K562 (cell line): Measurements from ENCODE around the gene USHBP1. TPM values are rescaled to one million over a fixed set of nuclear protein-coding genes. Genes with fewer than 3 reads are reported as not detected.
A peak's percentile ranks its signal among the peaks of the same experiment; 100 is the strongest.

Experiments used
- ATAC-seq: fragments of 200-7000 bp; cut with Tn5 transposase; 3 replicates; pipeline ENCODE4 v1.9.1; 2020; ENCODE audit warnings: moderate library complexity
- BruUV-seq: library from RNA; stranded (reverse); fragments of 400-500 nt; replicated peaks from 2 replicates; lab custom pipeline; 2021; lab: Mats Ljungman, UMichigan
- CTCF ChIA-PET: fragments of 300-600 bp; formaldehyde crosslinking; extraction: SDS; loops from one replicate; lab custom pipeline; 2021; ENCODE audit warnings: low intra/inter-chr PET ratio; lab: Yijun Ruan, JAX
- POLR2A ChIA-PET: fragments of 300-600, 350-650 bp; sonication (Branson Sonifier 250); formaldehyde crosslinking; extraction: SDS; loops from one replicate; lab custom pipeline; 2021; ENCODE audit warnings: antibody characterized with exemption, inconsistent platforms; lab: Yijun Ruan, JAX
- DNase-seq, 4 experiments: peaks; one replicate each; pipeline versions ENCODE4 v3.0.0 to v3.0.0-alpha.2; 2011 to 2018; ENCODE audit warnings: low spot score in 3 of 4, mixed read lengths in 3 of 4; ENCODE audit errors: extremely low read depth in 1 of 4
- FAIRE-seq: peaks from 2 replicates; lab custom pipeline; 2011; peaks lifted over from hg19 to GRCh38; lab: Jason Lieb, UNC
- H2AFZ ChIP-seq: 2 replicates; pipeline ENCODE4 v1.6.0; 2011; ENCODE audit warnings: low read depth, low read length, control low read depth, inconsistent platforms
- H3K27ac ChIP-seq: fragments of 200-600 bp; 3 replicates; pipeline ENCODE4 v1.8.0; 2011; ENCODE audit warnings: low read depth, mild to moderate bottlenecking, control low read depth, inconsistent platforms, low read length, moderate library complexity, mixed read lengths; ENCODE audit errors: extremely low read depth
- H3K27me3 ChIP-seq, 2 experiments: fragments of 300-600 bp in 1 of 2; 2 replicates in 1 of 2; 3 replicates in 1 of 2; pipeline versions ENCODE4 v1.6.0 to v1.8.0; 2011; ENCODE audit warnings: inconsistent platforms in 2 of 2, low read length in 2 of 2, mild to moderate bottlenecking in 1 of 2, mixed read lengths in 1 of 2, moderate library complexity in 1 of 2; ENCODE audit not compliant: control insufficient read depth in 2 of 2, insufficient read depth in 2 of 2
- H3K36me3 ChIP-seq: fragments of 300-600 bp; 3 replicates; pipeline ENCODE4 v1.8.0; 2011; ENCODE audit warnings: mild to moderate bottlenecking, low read length, inconsistent platforms; ENCODE audit not compliant: control insufficient read depth, insufficient read depth
- H3K4me1 ChIP-seq, 2 experiments: fragments of 200-600 bp in 1 of 2; replicated peaks in 1 of 2; 2 replicates in 1 of 2; 3 replicates in 1 of 2; pipeline versions ENCODE4 v1.5.1 to v1.8.0; 2011; ENCODE audit warnings: inconsistent platforms in 2 of 2, low read length in 2 of 2, mild to moderate bottlenecking in 1 of 2, mixed read lengths in 1 of 2, moderate library complexity in 1 of 2; ENCODE audit not compliant: control insufficient read depth in 2 of 2, insufficient read depth in 2 of 2
- H3K4me2 ChIP-seq: 2 replicates; pipeline ENCODE4 v1.6.1; 2011; ENCODE audit warnings: low read length, control low read depth, inconsistent platforms, mixed read lengths; ENCODE audit not compliant: insufficient read depth
- H3K4me3 ChIP-seq: fragments of 200-600 bp; sonication (generic), shearing (Covaris generic); 2 replicates; pipeline ENCODE4 v1.5.1; 2016; ENCODE audit warnings: control low read depth, inconsistent platforms
- H3K79me2 ChIP-seq: fragments of 200-600 bp; 3 replicates; pipeline ENCODE4 v1.8.0; 2011; ENCODE audit warnings: low read length, inconsistent platforms; ENCODE audit not compliant: control insufficient read depth, insufficient read depth
- H3K9ac ChIP-seq, 2 experiments: 2 replicates each; pipeline versions ENCODE4 v1.6.0 to v1.6.1; 2011; ENCODE audit warnings: low read depth in 2 of 2, low read length in 2 of 2, control low read depth in 1 of 2, inconsistent platforms in 1 of 2, mild to moderate bottlenecking in 1 of 2, mixed read lengths in 1 of 2; ENCODE audit not compliant: insufficient read depth in 1 of 2
- H3K9me1 ChIP-seq: one replicate; pipeline ENCODE4 v1.6.0; 2011; ENCODE audit warnings: inconsistent platforms, mild to moderate bottlenecking, low read length, moderate library complexity; ENCODE audit not compliant: control insufficient read depth, insufficient read depth
- H3K9me3 ChIP-seq: replicated peaks from 2 replicates; pipeline ENCODE4 v1.5.1; 2011; ENCODE audit warnings: low read depth, low read length, inconsistent platforms; ENCODE audit not compliant: control insufficient read depth, insufficient read depth
- H4K20me1 ChIP-seq: replicated peaks from 2 replicates; pipeline ENCODE4 v1.6.1; 2011; ENCODE audit warnings: low read length, inconsistent platforms, mixed read lengths; ENCODE audit not compliant: control insufficient read depth, insufficient read depth
- ARID3A ChIP-seq: IDR thresholded peaks from 2 replicates; pipeline ENCODE4 v1.6.1; 2012; ENCODE audit warnings: low read depth, low read length, improper control_type of control experiment, borderline replicate concordance
- BDP1 ChIP-seq: IDR thresholded peaks from 3 replicates; pipeline ENCODE4 v1.6.1; 2011; ENCODE audit not compliant: insufficient read length, insufficient read depth
- CBX2 ChIP-seq: fragments of 200-600 bp; sonication (generic); IDR thresholded peaks from one replicate; pipeline ENCODE4 v1.6.1; 2012; ENCODE audit warnings: mild to moderate bottlenecking, low read length, inconsistent platforms; ENCODE audit not compliant: insufficient read depth, poor library complexity, severe bottlenecking
- E2F1 ChIP-seq: sonication (generic); formaldehyde crosslinking; IDR thresholded peaks from 2 replicates; pipeline ENCODE4 v1.8.1; 2023; ENCODE audit warnings: mild to moderate bottlenecking, missing genetic modification reagents, moderate library complexity
- HDAC1 ChIP-seq, 2 experiments: fragments of 450-650 bp; IDR thresholded peaks; 2 replicates each; pipeline ENCODE4 v1.6.1; 2016 to 2017; ENCODE audit warnings: inconsistent platforms in 1 of 2, mild to moderate bottlenecking in 1 of 2, moderate library complexity in 1 of 2
- HMG20A ChIP-seq: fragments of 450-650 bp; formaldehyde crosslinking; conservative IDR thresholded peaks from 2 replicates; pipeline ENCODE4 v1.4.0; 2020; ENCODE audit warnings: mild to moderate bottlenecking, mixed read lengths
- NFRKB ChIP-seq: fragments of 450-650 bp; IDR thresholded peaks from 2 replicates; pipeline ENCODE4 v1.6.1; 2016; ENCODE audit warnings: low read depth
- PATZ1 ChIP-seq: fragments of 250-450 bp; sonication (Bioruptor Pico); IDR thresholded peaks from 2 replicates; pipeline ENCODE4 v1.5.0; 2020; ENCODE audit warnings: mild to moderate bottlenecking, borderline replicate concordance
- RFX1 ChIP-seq: fragments of 450-650 bp; IDR thresholded peaks from 2 replicates; pipeline ENCODE4 v1.6.1; 2016; ENCODE audit warnings: mild to moderate bottlenecking, moderate library complexity
- SP1 ChIP-seq: sonication (generic); formaldehyde crosslinking; IDR thresholded peaks from 2 replicates; pipeline ENCODE4 v1.8.1; 2022; ENCODE audit warnings: mild to moderate bottlenecking, missing genetic modification reagents
- TARDBP ChIP-seq: fragments of 450-650 bp; IDR thresholded peaks from 2 replicates; pipeline ENCODE4 v1.6.1; 2016
- ZBTB8A ChIP-seq: fragments of 450-650 bp; IDR thresholded peaks from 2 replicates; pipeline ENCODE4 v1.6.1; 2018; ENCODE audit warnings: mild to moderate bottlenecking, moderate library complexity; ENCODE audit not compliant: partially characterized antibody
- ZEB2 ChIP-seq: fragments of 450-650 bp; IDR thresholded peaks from 2 replicates; pipeline ENCODE4 v1.6.1; 2016
- ZHX1 ChIP-seq: fragments of 150-350 bp; conservative IDR thresholded peaks from 2 replicates; pipeline ENCODE4 v1.6.1; 2014; ENCODE audit warnings: low read length
- ZKSCAN8 ChIP-seq: fragments of 200-800 bp; sonication (Bioruptor generic); IDR thresholded peaks from 2 replicates; pipeline ENCODE4 v1.6.1; 2016; ENCODE audit warnings: missing genetic modification characterization, missing compliant biosample characterization
- ZNF165 ChIP-seq: fragments of 250-450 bp; sonication (Bioruptor Pico); IDR thresholded peaks from 2 replicates; pipeline ENCODE4 v1.4.0; 2020; ENCODE audit warnings: borderline replicate concordance
- ZNF316 ChIP-seq: fragments of 450-650 bp; IDR thresholded peaks from 2 replicates; pipeline ENCODE4 v1.6.1; 2016
- WGBS: fragments of 100-300 bp; shearing (Covaris generic); methylation state at CpG from one replicate; pipeline ENCODE4 v1.1.6; 2016; ENCODE audit warnings: low coverage, mixed read lengths; ENCODE audit not compliant: insufficient coverage; ENCODE audit errors: missing lambda C conversion rate; 5-methylcytosine and 5-hydroxymethylcytosine counted together
- in situ Hi-C: fragments of 300-500 bp; cut with MboI; formaldehyde crosslinking; loops from 4 replicates; pipeline ENCODE4 v1.15.0; 2018; ENCODE audit warnings: inconsistent platforms, mixed read lengths
- intact Hi-C: fragments of 100-400 bp; cut with micrococcal nuclease; formaldehyde crosslinking; loops from 2 replicates; pipeline ENCODE4 v1.14.2; 2022
- polyA plus RNA-seq, 8 experiments: library from polyadenylated mRNA; depleted of rRNA in 4 of 8; stranded (reverse) in 5 of 8; unstranded in 3 of 8; fragments of >200 nt; fragmentation: Nextera tagmentation in 2 of 8; fragmentation: Illumina TruSeq in 1 of 8; extraction: Ambion mirVana in 2 of 8; extraction: Trizol in 1 of 8; gene quantifications; 2 replicates each; pipeline versions ENCODE4 v1.2.1 to v1.2.3, GENCODE V29; 2011 to 2014; ENCODE audit warnings: inconsistent platforms in 1 of 8, missing spikeins in 1 of 8
- total RNA-seq, 7 experiments: library from RNA; depleted of rRNA in 6 of 7; stranded (reverse); fragments of >200 nt in 6 of 7; fragmentation: Illumina TruSeq in 2 of 7; extraction: Trizol in 2 of 7; gene quantifications; 2 replicates each; pipeline versions ENCODE4 v1.2.1 to v1.2.3, GENCODE V29; 2011 to 2021; ENCODE audit warnings: low replicate concordance in 1 of 7

The USHBP1 gene
- total and polyA plus RNA-seq, 9 of the 15 experiments (the other 6 are each of a cell fraction or from before 2014, with no cell fraction given), result 0.03 to 0.10 (median 0.05) TPM; not detected in 5

- no peaks in the 10 kb centered on the region for H3K9me1 ChIP-seq
- DNase-seq (no peak), ATAC-seq (no peak), FAIRE-seq (no peak)
- H3K4me2 ChIP-seq, result no peak overlapping the region
- peaks cover 3 to 17% of the 10 kb centered on the region in 2 experiments; a peak in 3 of 5 replicates for H3K4me1 ChIP-seq
- H3K9me3 ChIP-seq, result no peaks in the 10 kb centered on the region
- no TSS peak for BruUV-seq
- no peak overlapping the region for H2AFZ ChIP-seq
- WGBS, result 86% methylated on average over 14 of the region's 16 CpGs
- H3K27me3 ChIP-seq, result no peaks in the 10 kb centered on the region
- no peak overlapping the region for H3K4me3 ChIP-seq
- H4K20me1 ChIP-seq, result no peaks in the 10 kb centered on the region
- ChIA-PET CTCF (no interaction called here), POLR2A (interaction anchor here (0.6 kb wide), 1 partner anchor 24 kb away, joined by 3 read pairs; no protein-coding TSS in a partner anchor)
- H3K27ac ChIP-seq, result no peak overlapping the region
- no peaks in the 10 kb centered on the region for H3K36me3 ChIP-seq
- intact Hi-C loops (no loop called here), in situ Hi-C loops (no loop called here)
- peak overlapping the region in 1 of 2 experiments; percentile 79; a peak in 2 of 4 replicates for H3K9ac ChIP-seq
- peaks cover 3% of the 10 kb centered on the region for H3K79me2 ChIP-seq
- TF ChIP-seq BDP1, result no peak
- no peak for TF ChIP-seq ARID3A
- TF ChIP-seq PATZ1, result no peak
- TF ChIP-seq ZBTB8A, result no peak
- TF ChIP-seq HDAC1 (IDR thresholded peaks at IDR 0.05), result no peak
- no peak for TF ChIP-seq CBX2
- no peak for TF ChIP-seq NFRKB
- no peak for TF ChIP-seq E2F1 (CRISPR knock-in tag)
- TF ChIP-seq ZEB2, result no peak
- TF ChIP-seq RFX1, result no peak
- no peak for TF ChIP-seq HMG20A (CRISPR knock-in tag)
- TF ChIP-seq TARDBP, result no peak
- TF ChIP-seq ZNF316, result no peak
- no peak for TF ChIP-seq SP1 (CRISPR knock-in tag)
- TF ChIP-seq ZNF165, result no peak
- no peak for TF ChIP-seq ZHX1
- no peak for TF ChIP-seq ZKSCAN8
Observed at GRCh38 chr19:17262557-17262956, 2.0 kb downstream of the USHBP1 start.
